Measurements from ENCODE around the gene SOX4.

GRCh38 chr6:21582651-21583050 is 10.9 kb upstream of the SOX4 start:
- TF ChIP-seq, protein P1, sequence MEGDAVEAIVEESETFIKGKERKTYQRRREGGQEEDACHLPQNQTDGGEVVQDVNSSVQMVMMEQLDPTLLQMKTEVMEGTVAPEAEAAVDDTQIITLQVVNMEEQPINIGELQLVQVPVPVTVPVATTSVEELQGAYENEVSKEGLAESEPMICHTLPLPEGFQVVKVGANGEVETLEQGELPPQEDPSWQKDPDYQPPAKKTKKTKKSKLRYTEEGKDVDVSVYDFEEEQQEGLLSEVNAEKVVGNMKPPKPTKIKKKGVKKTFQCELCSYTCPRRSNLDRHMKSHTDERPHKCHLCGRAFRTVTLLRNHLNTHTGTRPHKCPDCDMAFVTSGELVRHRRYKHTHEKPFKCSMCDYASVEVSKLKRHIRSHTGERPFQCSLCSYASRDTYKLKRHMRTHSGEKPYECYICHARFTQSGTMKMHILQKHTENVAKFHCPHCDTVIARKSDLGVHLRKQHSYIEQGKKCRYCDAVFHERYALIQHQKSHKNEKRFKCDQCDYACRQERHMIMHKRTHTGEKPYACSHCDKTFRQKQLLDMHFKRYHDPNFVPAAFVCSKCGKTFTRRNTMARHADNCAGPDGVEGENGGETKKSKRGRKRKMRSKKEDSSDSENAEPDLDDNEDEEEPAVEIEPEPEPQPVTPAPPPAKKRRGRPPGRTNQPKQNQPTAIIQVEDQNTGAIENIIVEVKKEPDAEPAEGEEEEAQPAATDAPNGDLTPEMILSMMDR (IDR thresholded peaks at IDR 0.05) = no peak
- TF ChIP-seq POLR2A (IDR thresholded peaks at IDR 0.05) = no peak

Data from lower leg skin (tissue), 3 donors.